Lower leg skin (tissue), 3 donors: ENCODE measurements around the gene POU1F1.

Source experiments
- POLR2A ChIP-seq, 2 donors: fragments of 450-650 bp; IDR thresholded peaks; one replicate each; pipeline ENCODE4 v1.6.1; 2016 to 2017; ENCODE audit warnings: antibody characterized with exemption in 2 of 2, mild to moderate bottlenecking in 1 of 2, moderate library complexity in 1 of 2
- TF ChIP-seq, protein P1 (sequence below), 3 donors: fragments of 450-650 bp; IDR thresholded peaks; one replicate each; pipeline ENCODE4 v1.5.1; 2016; ENCODE audit warnings: antibody characterized with exemption in 3 of 3, mild to moderate bottlenecking in 3 of 3, moderate library complexity in 2 of 3

DNA sequence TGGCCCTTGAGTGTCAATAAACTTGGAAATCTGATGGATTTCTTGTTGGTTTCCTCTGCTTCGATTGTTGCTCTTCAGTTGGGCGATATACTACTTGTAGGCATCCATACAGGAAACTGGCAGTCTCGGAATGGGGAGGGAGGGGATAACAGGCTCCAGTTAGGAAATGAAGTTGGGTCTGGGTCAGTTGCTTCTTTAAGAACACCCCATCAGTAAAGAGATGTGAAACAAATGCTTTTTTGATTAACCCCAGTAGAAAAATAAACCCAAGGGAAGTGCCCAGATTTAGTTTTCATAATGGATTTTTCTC is 48.6 kb downstream of the POU1F1 start:
- TF ChIP-seq POLR2A (IDR thresholded peaks at IDR 0.05): no peak
- TF ChIP-seq, protein P1, sequence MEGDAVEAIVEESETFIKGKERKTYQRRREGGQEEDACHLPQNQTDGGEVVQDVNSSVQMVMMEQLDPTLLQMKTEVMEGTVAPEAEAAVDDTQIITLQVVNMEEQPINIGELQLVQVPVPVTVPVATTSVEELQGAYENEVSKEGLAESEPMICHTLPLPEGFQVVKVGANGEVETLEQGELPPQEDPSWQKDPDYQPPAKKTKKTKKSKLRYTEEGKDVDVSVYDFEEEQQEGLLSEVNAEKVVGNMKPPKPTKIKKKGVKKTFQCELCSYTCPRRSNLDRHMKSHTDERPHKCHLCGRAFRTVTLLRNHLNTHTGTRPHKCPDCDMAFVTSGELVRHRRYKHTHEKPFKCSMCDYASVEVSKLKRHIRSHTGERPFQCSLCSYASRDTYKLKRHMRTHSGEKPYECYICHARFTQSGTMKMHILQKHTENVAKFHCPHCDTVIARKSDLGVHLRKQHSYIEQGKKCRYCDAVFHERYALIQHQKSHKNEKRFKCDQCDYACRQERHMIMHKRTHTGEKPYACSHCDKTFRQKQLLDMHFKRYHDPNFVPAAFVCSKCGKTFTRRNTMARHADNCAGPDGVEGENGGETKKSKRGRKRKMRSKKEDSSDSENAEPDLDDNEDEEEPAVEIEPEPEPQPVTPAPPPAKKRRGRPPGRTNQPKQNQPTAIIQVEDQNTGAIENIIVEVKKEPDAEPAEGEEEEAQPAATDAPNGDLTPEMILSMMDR (IDR thresholded peaks at IDR 0.05): no peak
